ENCODE measurements around the gene NPM1. TPM values are rescaled to one million over a fixed set of nuclear protein-coding genes. Genes with fewer than 3 reads are reported as not detected.

Gene NPM1
- total RNA-seq, 1 donor from 2014 or later, result 1,157 TPM

- Mint-ChIP-seq H3K27ac (ENCODE audit: unreplicated experiment) (no peak overlapping the region), H3K9me3 (ENCODE audit: unreplicated experiment) (no peaks in the 10 kb centered on the region), H3K4me3 (ENCODE audit: unreplicated experiment) (no peak overlapping the region), H3K4me1 (ENCODE audit: unreplicated experiment) (peaks cover 19% of the 10 kb centered on the region), H3K36me3 (ENCODE audit: unreplicated experiment) (no peaks in the 10 kb centered on the region), H3K27me3 (ENCODE audit: unreplicated experiment) (no peaks in the 10 kb centered on the region)
- TF ChIP-seq, protein P1, sequence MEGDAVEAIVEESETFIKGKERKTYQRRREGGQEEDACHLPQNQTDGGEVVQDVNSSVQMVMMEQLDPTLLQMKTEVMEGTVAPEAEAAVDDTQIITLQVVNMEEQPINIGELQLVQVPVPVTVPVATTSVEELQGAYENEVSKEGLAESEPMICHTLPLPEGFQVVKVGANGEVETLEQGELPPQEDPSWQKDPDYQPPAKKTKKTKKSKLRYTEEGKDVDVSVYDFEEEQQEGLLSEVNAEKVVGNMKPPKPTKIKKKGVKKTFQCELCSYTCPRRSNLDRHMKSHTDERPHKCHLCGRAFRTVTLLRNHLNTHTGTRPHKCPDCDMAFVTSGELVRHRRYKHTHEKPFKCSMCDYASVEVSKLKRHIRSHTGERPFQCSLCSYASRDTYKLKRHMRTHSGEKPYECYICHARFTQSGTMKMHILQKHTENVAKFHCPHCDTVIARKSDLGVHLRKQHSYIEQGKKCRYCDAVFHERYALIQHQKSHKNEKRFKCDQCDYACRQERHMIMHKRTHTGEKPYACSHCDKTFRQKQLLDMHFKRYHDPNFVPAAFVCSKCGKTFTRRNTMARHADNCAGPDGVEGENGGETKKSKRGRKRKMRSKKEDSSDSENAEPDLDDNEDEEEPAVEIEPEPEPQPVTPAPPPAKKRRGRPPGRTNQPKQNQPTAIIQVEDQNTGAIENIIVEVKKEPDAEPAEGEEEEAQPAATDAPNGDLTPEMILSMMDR (IDR thresholded peaks at IDR 0.05), result no peak
- no peak for DNase-seq (ENCODE audit: extremely low spot score, unreplicated experiment)
Observed at GRCh38 chr5:171441246-171441791, 53.7 kb downstream of the NPM1 start.

DNA sequence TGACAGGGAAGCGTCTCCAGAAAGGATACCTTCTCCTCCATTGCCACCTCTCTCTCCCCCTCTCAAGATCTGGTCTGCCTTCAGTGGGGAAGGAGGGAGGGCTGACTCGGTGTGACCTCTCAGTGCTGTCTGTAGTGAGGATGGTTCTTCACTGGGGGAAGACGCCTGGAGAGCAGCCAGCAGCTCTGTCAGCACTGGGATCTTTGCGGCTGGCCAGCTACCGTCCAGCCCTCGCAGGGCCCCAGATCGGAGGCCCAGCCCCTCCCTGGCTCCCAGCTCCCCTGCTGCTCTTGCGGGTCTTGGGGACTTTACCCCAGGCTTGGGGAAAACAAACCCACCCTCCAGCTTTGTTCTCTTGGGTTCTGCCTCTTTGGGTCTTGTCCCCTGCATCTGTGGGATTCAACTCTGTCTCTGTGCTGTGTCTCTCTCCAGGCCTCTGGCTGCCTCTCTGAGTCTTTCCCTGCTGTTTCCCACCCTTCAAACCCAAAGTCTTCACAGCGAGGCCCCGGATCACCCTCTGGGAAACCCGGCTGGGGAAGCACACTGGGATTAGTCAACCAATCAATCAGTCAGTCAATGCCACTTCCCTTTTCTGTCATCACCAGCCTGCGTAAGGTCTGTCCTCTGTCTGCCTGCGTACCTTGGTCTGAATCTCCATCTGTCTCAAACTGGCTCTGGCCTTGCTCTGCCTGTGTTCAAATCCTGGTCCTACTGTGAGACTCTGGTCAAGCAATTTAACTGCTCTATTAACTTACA is 54.8 kb downstream of the NPM1 start:
- H3K27me3 Mint-ChIP-seq (ENCODE audit: unreplicated experiment), result no peaks in the 10 kb centered on the region
- no peak for DNase-seq (ENCODE audit: extremely low spot score, unreplicated experiment)
- peaks cover 25% of the 10 kb centered on the region for H3K4me1 Mint-ChIP-seq (ENCODE audit: unreplicated experiment)
- TF ChIP-seq, protein P1 (IDR thresholded peaks at IDR 0.05), result no peak
- H3K4me3 Mint-ChIP-seq (ENCODE audit: unreplicated experiment), result no peak overlapping the region
- no peaks in the 10 kb centered on the region for H3K36me3 Mint-ChIP-seq (ENCODE audit: unreplicated experiment)
- H3K9me3 Mint-ChIP-seq (ENCODE audit: unreplicated experiment), result no peaks in the 10 kb centered on the region
- no peak overlapping the region for H3K27ac Mint-ChIP-seq (ENCODE audit: unreplicated experiment)

DNA sequence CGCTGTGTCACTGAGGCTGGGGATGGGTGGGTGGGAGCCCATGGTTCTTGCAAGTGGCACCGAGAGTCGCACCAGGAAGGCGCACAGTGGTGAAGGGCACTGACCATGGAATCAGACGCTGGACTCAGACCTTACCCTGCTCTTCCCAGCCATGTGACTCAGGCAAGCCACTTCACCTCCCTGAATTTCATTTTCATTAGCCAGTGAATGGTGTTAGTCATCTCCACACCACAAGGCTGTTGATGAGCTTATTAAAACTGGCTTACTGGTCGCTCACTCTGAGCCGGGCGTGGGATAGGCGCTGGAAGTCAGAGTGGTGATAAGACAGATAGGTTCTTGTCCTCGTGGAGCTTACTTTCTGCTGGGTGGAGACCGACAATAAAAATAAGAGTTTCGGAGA is 56.9 kb downstream of the NPM1 start:
- no peaks in the 10 kb centered on the region for H3K27me3 Mint-ChIP-seq (ENCODE audit: unreplicated experiment)
- no peak for DNase-seq (ENCODE audit: extremely low spot score, unreplicated experiment)
- H3K9me3 Mint-ChIP-seq (ENCODE audit: unreplicated experiment), result no peaks in the 10 kb centered on the region
- no peak overlapping the region for H3K27ac Mint-ChIP-seq (ENCODE audit: unreplicated experiment)
- TF ChIP-seq, protein P1 (IDR thresholded peaks at IDR 0.05), result no peak
- H3K4me3 Mint-ChIP-seq (ENCODE audit: unreplicated experiment), result no peak overlapping the region
- H3K36me3 Mint-ChIP-seq (ENCODE audit: unreplicated experiment), result no peaks in the 10 kb centered on the region
- H3K4me1 Mint-ChIP-seq (ENCODE audit: unreplicated experiment), result peaks cover 30% of the 10 kb centered on the region

DNA sequence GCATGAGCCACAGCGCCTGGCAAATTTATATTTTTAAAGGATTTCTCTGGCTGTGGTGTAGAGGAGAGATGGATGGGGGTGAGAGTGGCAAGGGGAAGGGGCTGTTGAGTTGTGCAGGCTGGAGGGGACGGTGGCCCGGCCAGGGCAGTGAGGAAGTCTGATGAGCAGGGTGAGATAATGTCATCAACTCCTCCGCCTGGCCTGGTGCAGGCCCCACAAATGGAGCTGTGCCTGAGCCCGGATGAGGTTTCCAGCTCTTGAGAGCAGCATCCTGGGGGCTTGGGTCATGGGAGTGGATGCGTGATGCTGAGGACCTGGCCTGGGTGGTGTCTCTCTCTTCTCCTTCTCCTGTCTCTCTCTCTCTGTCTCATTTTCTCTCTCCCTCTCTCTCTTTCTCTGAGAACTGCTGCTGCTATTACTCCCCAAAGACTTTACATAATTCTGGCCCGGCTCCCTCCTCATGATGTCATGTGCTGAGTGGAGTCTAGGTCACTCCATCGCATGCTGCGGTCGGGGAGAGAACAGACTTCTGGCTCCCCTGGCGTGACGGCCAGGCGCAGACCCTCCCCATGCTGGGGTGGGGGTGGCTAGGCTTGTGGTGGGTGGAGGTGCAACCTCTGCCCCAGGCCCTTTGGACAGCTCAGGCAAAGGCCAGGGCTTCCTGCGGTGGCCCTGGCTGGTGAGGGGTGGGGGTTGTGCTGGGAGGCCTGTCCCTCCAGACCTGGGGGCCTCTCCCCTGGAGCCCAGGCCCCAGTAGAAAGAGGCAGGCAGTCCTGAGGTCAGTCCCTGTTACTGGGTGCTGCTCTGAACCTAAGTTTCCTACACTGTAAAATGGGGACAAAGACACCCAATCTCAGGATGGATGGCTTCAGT is 58.2 kb downstream of the NPM1 start:
- no peaks in the 10 kb centered on the region for H3K9me3 Mint-ChIP-seq (ENCODE audit: unreplicated experiment)
- H3K27me3 Mint-ChIP-seq (ENCODE audit: unreplicated experiment), result no peaks in the 10 kb centered on the region
- H3K4me1 Mint-ChIP-seq (ENCODE audit: unreplicated experiment), result peaks cover 39% of the 10 kb centered on the region
- H3K36me3 Mint-ChIP-seq (ENCODE audit: unreplicated experiment), result no peaks in the 10 kb centered on the region
- no peak overlapping the region for H3K4me3 Mint-ChIP-seq (ENCODE audit: unreplicated experiment)
- DNase-seq (ENCODE audit: extremely low spot score, unreplicated experiment), result no peak
- no peak overlapping the region for H3K27ac Mint-ChIP-seq (ENCODE audit: unreplicated experiment)
- TF ChIP-seq, protein P1 (IDR thresholded peaks at IDR 0.05), result no peak

- H3K36me3 Mint-ChIP-seq (ENCODE audit: unreplicated experiment), result no peaks in the 10 kb centered on the region
- peaks cover 39% of the 10 kb centered on the region for H3K4me1 Mint-ChIP-seq (ENCODE audit: unreplicated experiment)
- no peaks in the 10 kb centered on the region for H3K9me3 Mint-ChIP-seq (ENCODE audit: unreplicated experiment)
- TF ChIP-seq, protein P1 (IDR thresholded peaks at IDR 0.05), result no peak
- no peaks in the 10 kb centered on the region for H3K27me3 Mint-ChIP-seq (ENCODE audit: unreplicated experiment)
- no peak overlapping the region for H3K4me3 Mint-ChIP-seq (ENCODE audit: unreplicated experiment)
- no peak for DNase-seq (ENCODE audit: extremely low spot score, unreplicated experiment)
- no peak overlapping the region for H3K27ac Mint-ChIP-seq (ENCODE audit: unreplicated experiment)
Observed at GRCh38 chr5:171447226-171447625, 59.6 kb downstream of the NPM1 start.
